A549 treated with AZD9567 at 1 μM for 4 hours (cell line): ENCODE measurements around the gene CYP4F8. TPM values are rescaled to one million over a fixed set of nuclear protein-coding genes. Genes with fewer than 3 reads are reported as not detected.

Experiments
- total RNA-seq: library from RNA; stranded (reverse); fragments of 200-300 nt; extraction: Qiagen RNA extraction; gene quantifications from 5 replicates; pipeline ENCODE4 v1.2.3, GENCODE V29; 2022; ENCODE audit not compliant: insufficient read depth

The CYP4F8 gene, protein sequence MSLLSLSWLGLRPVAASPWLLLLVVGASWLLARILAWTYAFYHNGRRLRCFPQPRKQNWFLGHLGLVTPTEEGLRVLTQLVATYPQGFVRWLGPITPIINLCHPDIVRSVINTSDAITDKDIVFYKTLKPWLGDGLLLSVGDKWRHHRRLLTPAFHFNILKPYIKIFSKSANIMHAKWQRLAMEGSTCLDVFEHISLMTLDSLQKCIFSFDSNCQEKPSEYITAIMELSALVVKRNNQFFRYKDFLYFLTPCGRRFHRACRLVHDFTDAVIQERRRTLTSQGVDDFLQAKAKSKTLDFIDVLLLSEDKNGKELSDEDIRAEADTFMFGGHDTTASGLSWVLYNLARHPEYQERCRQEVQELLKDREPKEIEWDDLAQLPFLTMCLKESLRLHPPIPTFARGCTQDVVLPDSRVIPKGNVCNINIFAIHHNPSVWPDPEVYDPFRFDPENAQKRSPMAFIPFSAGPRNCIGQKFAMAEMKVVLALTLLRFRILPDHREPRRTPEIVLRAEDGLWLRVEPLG
- not detected in 5 replicates for total RNA-seq

DNA sequence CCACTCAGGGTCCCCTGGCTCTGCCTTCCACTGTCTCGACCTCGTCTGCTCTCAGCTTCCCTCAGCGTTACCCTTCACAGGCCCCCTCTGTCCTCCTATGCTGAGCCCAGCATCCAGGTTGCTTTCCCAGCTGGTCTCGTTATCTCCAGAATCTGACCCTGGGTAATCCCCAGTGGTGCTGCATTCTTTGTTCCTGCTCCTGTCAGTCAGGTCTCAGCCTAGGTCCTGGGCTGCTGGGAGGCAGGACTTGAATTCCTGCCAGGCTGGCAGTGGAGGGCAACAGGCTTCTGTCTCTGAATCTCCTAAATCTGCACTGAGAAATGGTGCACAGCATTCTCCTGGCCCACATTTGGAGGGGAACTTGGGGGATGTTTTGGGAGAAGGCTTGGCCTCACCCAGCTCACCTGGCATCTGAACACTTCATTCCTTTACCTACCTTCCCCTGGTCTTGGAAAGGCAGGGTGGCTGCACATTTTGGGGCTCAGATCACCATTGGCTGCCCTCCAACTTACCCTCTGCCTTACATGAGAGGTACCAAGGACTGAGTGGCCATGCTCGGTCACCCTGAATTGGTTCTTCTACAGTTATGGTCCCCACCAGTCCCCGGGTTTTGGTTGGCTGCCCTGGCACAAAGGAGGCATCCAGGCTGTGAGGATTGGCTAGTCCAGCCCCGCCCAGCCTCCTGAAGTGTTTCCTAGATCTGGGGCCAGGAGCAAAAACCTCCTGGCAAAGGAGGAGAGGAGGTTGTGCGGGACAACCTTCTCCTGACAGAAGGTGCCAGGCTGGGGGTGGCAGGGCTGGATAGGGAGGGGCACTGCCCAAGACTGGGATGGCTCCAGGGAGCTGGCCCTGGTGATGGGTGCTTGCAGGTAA, at the start of gene CYP4F8:
Gene CYP4F8 (plus strand): TSS at position 712 of the 873 bp plus-strand sequence. CDS start 399 bp downstream, outside the sequence.

DNA sequence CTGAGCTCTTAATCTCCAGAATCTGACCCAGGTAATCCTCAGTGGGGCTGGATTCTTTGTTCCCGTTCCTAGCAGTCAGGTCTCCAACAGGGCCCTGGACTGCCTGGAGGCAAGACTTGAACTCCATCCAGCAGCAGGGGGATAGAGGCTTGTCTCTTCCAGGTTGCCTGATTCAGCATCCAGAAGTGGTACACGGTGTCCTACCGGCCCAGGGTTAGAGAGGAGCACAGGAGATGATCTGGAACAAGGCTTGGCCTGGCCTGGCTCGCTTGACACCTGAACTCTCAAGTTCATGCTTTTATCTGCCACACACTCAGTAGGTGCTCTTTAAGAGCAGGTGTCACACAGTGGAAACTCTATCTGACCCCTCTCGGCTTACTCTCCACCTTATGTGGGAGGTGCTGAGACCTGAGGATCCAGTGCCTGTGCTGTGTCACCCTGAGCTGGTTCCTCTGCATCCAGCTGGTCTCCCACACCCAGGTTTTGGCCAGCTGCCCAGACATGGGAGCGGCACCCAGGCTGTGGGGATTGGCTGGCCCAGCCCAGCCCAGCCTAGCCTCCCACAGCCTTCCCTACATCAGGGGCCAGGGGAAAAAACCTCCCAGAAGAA, 25.4 kb downstream of the CYP4F8 start, which contains the start of gene CYP4F3:
Gene CYP4F3 (plus strand): TSS at position 604 of the 610 bp plus-strand sequence. CDS start 519 bp downstream, outside the sequence.

DNA sequence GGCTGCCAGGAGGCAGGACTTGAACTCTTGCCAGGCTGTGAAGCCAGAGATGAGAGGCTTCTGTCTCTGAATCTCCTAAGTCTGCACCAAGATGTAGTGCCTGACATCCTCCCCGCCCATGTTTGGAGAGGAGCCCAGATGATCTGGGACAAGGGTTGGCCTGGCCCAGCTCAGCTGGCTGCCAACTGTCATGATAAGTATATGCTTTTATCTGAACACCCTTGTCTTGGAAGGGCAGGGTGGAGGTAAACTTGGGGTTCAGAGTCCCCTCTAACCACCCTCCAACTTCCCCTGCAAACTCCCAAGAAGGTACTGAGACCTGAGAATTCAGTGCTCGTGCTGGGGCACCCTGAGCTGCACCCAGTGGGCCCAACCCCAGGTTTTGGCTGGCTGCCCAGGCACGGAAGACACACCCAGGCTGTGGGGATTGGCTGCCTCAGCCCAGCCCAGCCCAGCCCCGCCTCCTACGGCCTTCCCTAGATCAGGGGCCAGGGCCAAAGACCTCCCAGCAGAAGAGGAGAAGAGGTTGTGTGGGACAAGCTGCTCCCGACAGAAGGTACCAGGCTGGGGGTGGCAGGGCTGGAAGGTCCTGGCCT, 57.7 kb downstream of the CYP4F8 start, which contains the start of gene CYP4F12:
Gene CYP4F12 (plus strand): TSS at position 508 of the 596 bp plus-strand sequence. CDS start 443 bp downstream, outside the sequence.

Other genes starting within 250 kb of the CYP4F8 start
- 15.9 to 18.8 TPM (median 16.5 TPM) in 5 replicates for gene AKAP8, start 235.4 kb upstream of the CYP4F8 start, total RNA-seq
- 38.4 to 53.6 TPM (median 40.4 TPM) in 5 replicates for gene AKAP8L, start 196.2 kb upstream of the CYP4F8 start, total RNA-seq
- gene WIZ, start 165.3 kb upstream of the CYP4F8 start, total RNA-seq = 19.1 to 23.3 TPM (median 22.4 TPM) in 5 replicates
- gene RASAL3, start 150.7 kb upstream of the CYP4F8 start, total RNA-seq = 0.19 TPM in 1 of 5 replicates, not detected in the others
- gene PGLYRP2, start 135.7 kb upstream of the CYP4F8 start, total RNA-seq = not detected in 5 replicates
- gene CYP4F22, start 106.7 kb upstream of the CYP4F8 start, total RNA-seq = 0.09 to 1.6 TPM (median 0.17 TPM) in 5 replicates
- gene CYP4F3, start 25.7 kb downstream of the CYP4F8 start, total RNA-seq = 1.1 to 3.6 TPM (median 3.1 TPM) in 5 replicates
- gene CYP4F12, start 57.9 kb downstream of the CYP4F8 start, total RNA-seq = 1.4 to 1.7 TPM (median 1.6 TPM) in 4 of 5 replicates, not detected in the other
- gene OR10H2, start 112.8 kb downstream of the CYP4F8 start, total RNA-seq = not detected in 5 replicates
- not detected in 5 replicates for gene OR10H3, start 122.8 kb downstream of the CYP4F8 start, total RNA-seq
- gene OR10H5, start 172.4 kb downstream of the CYP4F8 start, total RNA-seq = not detected in 5 replicates
- gene OR10H1, start 200.4 kb downstream of the CYP4F8 start, total RNA-seq = not detected in 5 replicates